Activated naive CD4-positive, alpha-beta T cell treated with Interleukin-2 at 50 U/mL for 16 hours (primary cell): ENCODE measurements around the gene ADAMTS14.

Experiments
- DNase-seq: peaks from one replicate; pipeline ENCODE4 v3.0.0-alpha.2; 2020

The ADAMTS14 gene

GRCh38 chr10:70774810-70775678, 102.7 kb downstream of the ADAMTS14 start:
- DNase-seq = no peak

DNA sequence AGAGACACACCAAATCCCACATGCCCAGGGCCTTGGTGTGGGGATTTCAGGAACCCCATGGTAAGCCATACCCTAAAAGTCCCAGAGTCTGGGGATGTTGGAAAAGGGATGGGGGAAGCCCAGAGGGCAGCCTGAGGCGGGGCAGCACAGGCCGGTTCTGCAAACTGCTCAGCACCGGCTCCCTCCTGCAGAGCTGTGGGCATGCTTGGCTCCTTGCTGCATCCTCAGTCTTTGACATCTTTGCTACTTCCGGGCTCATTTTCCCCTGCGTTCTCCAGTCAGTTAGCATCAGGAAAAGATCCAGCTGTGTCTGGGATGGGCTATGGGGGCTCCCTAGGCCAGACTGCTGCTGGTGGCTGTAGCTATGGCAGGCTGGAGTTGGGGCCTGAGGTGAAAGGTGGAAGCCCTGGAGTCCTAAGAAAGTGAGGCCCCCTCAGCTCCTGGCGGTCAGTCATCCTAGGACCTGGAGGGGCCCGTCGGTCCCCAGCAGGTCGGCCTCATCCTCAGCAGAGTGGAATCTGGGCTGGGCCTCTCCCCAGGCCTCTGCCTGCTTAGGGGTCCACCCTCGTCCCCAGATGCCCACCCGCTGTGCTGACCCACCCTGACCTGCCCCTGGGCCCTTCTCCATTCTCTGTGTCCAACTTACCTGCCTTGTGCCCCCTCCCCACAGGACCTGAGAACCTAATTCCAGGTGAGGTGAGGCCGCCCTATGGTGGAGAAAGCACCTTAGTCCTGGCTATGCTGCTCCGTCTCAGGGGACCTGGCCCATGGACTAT, 103.6 kb downstream of the ADAMTS14 start:
- DNase-seq = no peak

GRCh38 chr10:70776455-70777005, 104.2 kb downstream of the ADAMTS14 start:
- no peak for DNase-seq

- DNase-seq = no peak
Observed at GRCh38 chr10:70777063-70777875, 105.0 kb downstream of the ADAMTS14 start.

- no peak for DNase-seq
Observed at GRCh38 chr10:70778267-70778924, 106.1 kb downstream of the ADAMTS14 start.

DNA sequence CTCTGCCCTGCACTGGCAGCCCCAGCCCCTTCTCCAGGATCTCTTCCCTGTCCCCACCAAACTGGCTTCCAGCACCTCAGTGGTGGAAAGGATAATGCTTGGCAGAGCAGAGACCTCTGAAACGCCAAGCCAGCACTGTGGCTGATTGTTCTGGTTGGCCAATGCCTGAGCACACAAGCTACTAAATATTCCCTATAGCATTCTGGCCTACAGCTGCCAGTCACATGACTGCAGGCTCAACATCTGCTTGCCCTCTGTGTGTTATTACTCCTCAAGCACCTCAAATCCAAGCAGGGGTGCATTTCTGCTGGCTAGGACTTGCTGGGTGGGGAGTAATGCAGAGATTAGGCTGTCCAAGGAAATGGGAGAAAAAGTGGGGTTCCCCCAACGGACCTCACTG, 106.8 kb downstream of the ADAMTS14 start:
- DNase-seq = no peak

DNA sequence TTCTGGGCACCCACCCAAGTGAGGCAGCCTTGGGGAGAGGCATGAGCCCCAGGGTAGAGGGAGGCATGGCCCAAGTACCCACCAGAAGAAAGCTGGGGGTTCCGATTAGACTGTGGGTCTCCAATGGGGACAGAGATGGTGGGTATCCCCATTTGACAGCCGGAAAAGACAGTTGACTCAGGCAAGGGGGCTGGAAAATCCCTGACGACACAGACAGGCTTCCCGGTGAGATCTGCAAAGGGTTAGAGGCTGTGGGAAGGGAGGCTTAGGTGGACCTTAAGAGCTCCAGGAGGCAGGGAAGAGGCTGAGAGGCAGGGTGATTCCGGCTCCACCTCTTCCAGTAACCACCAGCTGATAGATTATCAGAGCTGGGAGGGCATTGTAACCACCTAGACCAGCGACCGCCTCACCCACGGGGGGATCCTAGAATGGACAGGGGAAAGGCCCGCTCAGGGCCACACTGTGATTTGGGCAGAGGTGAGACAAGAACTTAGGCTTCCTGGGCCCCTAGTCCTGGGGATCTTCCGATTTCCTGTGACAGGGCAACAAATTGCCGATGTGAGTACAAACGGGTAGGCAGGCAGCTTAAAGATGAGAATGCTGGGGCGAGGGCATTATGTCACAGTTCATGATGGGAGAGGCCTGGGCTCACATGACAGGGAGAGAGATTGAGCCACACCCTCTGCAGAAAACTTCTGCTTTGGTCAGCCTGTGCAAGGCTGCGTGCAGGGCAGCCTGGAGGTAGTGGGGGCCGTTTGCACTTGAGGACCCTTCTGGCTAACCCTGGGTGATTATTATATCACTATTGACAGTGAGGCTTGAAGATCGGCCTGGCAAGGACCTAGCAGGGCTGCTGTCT, 107.4 kb downstream of the ADAMTS14 start:
- DNase-seq = no peak

- DNase-seq = no peak
Observed at GRCh38 chr10:70780370-70780760, 108.1 kb downstream of the ADAMTS14 start.

DNA sequence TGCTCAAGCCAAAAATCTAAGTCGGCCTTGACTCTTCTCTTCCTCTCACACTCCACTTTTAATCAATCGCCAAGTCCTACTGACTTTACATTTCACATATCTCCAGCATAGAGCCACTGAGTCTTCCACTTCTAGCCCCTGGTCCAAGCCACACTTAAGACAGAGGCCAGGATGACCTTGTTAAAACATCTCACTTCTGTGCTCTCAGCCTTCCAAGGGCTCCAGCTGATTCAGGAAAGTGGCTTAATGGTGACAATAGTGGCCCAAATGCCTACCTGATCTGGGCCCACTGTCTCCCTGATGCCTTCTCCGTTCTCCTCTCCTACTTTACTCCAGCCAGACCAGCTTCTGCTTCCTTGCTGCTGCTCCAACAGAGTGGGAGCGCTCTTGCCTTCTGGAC, 108.5 kb downstream of the ADAMTS14 start:
- DNase-seq = no peak

GRCh38 chr10:70781461-70782051, 109.2 kb downstream of the ADAMTS14 start:
- DNase-seq = no peak

DNA sequence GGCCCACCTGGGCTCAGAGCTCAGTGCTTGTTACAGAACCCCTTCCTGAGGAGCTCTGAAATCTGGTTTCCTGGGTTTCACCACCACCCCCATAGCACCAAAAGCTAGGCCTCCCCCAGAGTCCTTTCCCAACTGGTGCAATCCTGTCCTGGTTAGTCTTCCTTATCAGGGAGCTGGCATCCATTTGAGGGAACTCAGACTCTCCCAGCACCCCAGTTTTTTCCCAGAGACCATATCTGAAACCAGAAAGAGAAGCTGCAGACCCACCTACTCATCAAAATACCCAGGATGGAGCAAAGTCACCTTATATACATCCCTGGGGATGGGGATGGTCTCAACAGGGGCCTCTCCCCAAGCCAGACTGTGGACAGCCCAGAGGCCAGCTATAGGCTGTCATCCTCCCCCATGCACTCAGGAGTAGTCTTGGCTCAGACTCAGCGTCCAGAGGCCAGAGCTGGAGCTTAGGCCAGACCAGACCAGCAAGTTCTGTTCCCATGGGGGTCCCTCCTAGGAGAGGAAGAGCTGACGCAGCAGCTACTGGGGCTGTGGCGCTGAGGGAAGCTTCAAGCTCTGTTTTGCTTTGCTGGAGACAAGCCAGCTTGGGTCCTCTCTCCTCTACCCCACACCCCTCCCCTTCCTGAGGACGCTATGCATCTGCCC, 109.9 kb downstream of the ADAMTS14 start:
- DNase-seq = no peak

DNA sequence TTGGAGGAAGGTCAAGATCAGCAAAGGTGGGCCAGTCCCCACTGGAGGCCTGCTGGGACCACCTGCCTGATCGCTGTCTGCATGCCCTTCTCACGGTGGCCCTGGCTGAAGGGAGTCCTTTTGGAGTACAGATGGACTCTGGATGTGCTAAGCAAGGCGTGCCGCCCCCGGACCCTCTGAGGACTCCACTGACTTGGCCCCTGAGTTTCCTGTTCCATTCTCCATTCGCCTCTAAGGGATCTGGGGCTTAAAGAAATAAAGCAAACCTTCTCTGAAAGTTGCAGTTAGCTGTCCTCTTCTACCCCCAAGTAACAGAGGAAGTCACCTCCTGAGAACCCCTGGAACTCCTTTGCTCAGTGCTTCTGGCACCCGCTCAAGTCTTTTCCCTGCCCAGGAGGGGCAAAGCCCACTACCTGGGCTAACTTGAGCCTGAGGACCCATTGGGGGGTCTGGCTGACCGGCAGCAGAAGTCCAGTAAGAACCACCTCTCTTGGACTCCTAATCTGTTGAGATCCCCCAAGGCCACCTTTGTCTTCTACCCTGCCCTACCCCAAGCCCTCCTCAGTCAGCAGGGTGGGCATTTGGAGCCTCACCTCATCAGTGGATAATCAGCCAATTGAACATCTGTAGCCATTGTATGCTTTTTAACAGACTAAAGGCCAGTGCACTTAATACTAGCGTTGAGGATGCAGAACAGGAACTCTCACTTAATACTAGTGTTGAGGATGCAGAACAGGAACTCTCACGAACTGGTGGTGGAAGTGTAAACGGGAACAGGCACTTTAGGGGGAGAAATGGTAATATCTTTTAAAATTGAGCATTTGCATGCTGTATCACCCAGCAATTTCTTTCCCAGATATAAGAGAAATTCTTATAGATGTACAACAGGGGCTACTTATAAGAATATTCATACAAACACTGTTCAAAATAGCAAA, 110.7 kb downstream of the ADAMTS14 start:
- no peak for DNase-seq

DNA sequence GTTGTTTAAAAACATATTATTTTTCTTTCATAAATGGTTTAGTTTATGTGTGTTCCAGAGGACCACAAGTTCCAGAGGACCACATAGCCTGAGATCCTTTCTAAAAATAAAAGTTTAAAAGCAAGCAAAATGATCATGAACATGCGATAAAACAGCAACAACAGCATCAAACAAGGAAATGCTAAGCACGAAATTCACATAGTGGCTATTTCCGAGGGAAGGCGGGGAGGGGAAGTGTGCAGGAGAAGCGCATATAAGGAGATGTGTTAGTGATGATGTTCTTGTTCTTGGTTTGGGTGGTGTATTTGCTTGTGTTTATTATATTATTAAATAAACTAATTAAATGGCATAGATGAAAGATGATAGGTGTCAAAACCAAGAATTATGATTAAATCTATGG, 111.7 kb downstream of the ADAMTS14 start:
- DNase-seq = no peak

DNA sequence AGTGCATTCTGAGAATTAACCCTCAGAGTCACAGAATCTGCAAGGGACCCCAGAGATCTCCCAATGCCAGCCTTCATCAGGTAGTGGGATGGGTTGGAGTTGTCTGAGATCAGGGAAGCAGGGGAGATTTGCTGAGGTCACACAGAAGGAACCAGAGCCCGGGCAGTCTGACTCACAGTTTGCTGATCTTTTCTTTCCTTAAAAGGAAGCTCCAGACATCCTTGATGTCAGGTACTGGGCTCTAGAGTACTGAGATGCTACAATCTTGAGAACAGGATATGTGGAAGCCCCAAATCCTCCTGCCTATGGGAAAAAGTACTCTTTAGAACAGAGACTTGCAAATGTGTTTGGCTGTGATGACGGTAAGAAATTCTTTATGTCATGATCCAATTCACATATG, 112.2 kb downstream of the ADAMTS14 start:
- no peak for DNase-seq

DNA sequence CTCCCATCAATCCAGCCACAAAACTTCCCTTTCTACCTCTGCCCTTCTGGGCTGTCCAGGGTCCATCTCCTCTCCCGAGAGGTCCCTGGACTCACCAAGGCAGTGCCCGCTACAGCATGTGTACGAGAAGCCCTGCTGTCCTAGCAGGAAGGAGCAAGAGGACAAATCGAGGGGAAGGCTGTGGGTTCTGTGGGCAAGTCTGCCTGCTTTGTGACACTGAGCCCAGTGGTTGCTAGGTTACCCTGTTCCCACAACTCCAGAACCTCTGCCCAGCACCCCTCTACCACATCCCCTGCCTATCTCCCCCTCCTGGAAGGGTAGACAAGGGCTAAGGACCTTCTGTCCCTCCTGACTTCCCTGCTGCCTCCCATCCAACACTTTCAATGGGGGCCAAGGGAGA, 112.9 kb downstream of the ADAMTS14 start, which contains the start of gene TBATA:
Gene TBATA, minus strand, starts transcription at position 188 of the 400 bp plus-strand sequence. CDS start 1,998 bp downstream, outside the sequence.
- no peak for DNase-seq

DNA sequence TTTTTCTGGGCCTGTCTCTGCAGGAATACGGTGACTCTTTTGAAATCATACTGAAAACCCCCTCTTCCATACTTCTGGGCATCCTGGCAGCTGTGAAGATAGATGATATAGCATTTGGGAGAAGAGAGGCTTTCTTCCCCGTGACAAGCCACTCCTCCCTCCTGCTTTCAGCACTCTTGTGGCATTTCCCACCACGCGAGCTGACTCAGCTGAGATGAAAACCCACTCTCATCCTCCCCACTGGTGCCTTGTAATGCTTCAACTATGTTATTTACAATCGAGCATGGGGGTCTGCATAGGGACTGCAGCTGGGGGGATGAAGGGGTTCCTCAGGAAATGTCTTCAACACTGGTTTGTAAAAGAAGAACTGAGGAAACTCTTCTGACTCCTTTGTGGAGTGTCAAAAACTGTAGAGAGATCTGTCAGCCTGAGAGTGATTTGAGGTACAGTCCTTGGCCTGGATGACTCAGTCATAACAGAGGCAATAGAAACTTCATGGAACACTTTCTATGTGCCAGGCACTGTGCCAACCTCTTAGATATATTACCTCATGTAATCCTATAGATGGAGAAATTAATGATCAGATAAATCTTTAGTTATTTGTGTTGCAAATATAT, 114.6 kb downstream of the ADAMTS14 start:
- no peak for DNase-seq

DNA sequence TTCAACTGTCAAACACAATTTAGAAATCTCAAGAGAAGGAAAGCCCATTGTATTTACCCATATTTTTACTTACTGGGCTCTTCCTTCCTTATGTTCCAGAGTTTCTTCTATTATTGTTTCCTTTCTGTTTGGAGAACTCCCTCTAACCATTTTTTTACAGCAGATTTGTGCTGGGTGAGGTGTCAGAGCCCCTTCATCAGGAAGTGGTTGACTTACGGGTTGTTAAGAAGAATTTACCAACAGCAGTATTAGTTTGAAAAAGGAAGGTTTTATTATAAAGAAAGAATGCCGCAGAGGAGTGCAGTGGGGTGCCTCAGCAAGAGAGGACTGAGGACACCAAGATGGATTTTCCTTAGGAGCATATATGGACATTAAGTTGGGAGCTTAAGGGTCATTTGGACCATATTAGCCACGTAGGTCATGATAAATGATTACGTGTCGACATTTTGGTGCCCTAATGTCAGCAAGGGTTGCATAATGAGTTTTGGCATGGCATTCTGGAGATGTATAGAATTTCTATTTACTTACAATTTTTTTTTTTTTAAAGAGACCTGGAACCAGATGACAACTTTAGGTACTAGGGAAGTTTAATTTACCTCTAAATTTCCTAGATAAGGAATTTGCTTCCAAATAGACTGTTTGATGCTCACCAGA, 119.2 kb downstream of the ADAMTS14 start:
- DNase-seq = no peak

DNA sequence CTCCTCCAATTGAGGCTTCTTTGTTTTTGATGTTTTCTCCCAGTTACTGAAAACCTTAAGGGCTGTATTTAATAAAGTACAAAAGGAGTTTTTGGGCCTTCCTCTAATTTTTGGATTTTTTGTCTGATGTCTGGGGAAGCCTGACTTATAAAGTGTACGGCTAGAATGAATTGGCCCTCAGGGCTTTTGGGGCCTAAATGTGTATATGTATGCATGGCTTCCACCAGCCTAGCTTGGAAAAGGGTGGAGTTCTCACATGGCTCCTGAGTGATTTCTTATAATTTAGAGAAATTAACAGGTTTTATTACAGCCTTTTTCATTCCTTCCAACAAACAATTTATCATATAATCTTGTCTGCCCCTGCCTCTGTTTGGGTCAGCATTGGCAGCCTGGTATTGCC, 123.3 kb downstream of the ADAMTS14 start:
- DNase-seq = no peak
